GM18909 (cell line): ENCODE data around the gene MIEF2.
A peak's percentile ranks its signal among the peaks of the same experiment; 100 is the strongest.
"Not testable (repeated sequence)": the region's sequence is repeated elsewhere in the genome, so short reads cannot be mapped to it uniquely, and the experiment has no call there.

Experiments
- ATAC-seq: cut with Tn5 transposase; IDR thresholded peaks from one replicate; pipeline ENCODE4 v1.9.1; 2021; ENCODE audit warnings: mild to moderate bottlenecking; ENCODE audit not compliant: unreplicated experiment, poor library complexity

MIEF2 gene

GRCh38 chr17:18278867-18279266 lies 18.4 kb downstream of the MIEF2 start:
- no peak for ATAC-seq

GRCh38 chr17:18280249-18280648 lies 19.8 kb downstream of the MIEF2 start:
- no peak for ATAC-seq

GRCh38 chr17:18280766-18281371 lies 20.4 kb downstream of the MIEF2 start:
- no peak for ATAC-seq

DNA sequence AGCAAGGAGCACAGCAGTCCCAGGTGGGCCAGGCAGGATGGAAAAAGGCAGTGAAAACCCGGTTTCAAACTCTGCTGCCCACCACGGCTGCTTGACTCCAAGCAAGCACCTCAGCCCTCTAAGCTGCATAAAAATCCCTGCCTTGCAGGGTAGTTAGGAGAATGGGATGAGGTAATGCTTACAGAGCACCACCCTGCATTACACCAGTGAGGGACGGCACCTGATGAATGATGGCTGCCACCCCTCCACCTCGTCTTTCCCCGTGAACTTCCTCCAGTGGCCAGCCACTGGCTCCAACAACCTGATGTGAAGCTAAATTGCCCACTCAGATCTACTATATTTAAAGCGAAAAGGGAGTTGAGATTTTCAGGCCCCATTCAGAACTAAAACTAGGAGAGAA lies 21.3 kb downstream of the MIEF2 start:
- ATAC-seq = no peak

GRCh38 chr17:18285296-18285695 lies 24.8 kb downstream of the MIEF2 start:
- no peak for ATAC-seq

DNA sequence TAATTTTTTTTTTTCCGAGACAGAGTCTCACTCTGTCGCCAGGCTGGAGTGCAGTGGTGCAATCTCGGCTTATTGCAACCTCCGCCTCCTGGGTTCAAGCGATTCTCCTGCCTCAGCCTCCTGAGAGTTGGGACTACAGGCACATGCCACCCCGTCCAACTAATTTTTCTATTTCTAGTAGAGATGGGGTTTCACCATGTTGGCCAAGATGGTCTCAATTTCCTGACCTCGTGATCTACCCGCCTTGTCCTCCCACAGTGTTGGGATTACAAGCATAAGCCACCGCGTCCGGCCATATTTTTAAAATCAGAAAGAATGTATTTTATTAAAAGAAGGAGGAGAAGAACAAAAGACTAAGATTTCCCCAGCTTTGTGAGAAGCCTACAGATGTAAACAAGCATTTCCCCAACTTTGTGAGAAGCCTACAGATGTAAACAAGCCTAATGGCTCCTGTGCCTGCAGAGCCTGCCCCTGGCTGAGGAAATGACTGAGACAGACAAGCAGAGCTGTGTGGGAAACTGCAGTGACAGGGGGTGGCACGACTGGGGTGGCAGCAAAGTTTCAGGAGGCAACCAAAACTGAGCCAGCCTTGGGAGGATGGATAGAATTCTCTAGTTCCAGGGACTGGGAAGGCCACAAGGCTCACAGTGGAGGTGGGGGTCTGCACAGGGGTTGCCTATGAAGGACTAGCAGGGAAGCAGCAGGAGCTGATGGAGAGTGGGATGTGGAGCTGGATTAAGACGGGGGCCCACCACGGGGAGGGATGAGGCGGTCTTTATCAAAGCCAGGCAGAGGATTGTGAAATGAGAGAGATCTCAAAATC lies 31.5 kb downstream of the MIEF2 start:
- ATAC-seq = no peak

DNA sequence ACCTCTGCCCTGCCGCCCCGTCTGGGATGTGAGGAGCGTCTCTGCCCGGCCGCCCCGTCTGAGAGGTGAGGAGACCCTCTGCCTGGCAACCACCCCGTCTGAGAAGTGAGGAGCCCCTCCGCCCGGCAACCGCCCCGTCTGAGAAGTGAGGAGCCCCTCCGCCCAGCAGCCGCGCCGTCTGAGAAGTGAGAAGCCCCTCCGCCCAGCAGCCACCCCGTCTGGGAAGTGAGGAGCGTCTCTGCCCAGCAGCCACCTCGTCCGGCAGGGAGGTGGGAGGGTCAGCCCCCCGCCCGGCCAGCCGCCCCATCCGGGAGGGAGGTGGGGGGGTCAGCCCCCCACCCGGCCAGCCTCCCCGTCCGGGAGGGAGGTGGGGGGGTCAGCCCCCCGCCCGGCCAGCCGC lies 37.6 kb downstream of the MIEF2 start:
- ATAC-seq = not testable (repeated sequence)

DNA sequence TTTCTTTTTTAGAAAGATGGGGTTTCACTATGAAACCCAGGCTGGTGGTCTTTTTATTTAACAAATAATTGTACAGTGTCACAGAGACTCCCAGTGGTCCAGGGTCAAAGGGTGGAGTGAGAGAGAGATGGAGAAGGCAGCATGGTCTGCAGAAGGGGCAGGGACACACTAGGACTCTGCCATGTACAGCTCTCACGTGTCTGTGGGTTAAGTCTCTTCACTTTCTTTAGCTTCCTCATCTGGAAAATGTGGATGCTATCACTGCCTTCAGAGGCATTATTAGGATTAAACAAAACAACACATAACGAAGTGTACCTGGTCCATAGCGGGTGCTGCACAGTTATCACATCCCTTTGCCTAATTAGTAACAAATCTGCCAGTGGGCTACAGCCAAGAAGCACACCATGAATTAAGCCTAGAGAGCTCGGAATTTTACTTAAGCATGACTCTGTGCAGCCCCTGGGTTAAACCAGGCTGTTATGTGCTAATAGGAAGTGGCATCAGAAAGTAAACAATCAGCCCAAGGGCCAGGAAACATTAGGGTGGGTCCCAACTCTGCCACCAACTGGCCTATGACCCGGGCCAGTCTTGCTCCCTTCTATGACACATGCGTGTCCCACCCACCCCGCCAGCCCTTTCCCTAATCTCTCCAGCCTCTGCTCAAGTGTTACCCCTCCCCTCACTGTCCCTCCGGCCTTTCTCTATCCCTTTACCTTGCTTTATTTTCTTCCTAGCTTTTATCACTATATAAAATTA lies 40.4 kb downstream of the MIEF2 start:
- ATAC-seq = no peak

GRCh38 chr17:18303206-18303605 lies 42.7 kb downstream of the MIEF2 start:
- not testable (repeated sequence) for ATAC-seq

DNA sequence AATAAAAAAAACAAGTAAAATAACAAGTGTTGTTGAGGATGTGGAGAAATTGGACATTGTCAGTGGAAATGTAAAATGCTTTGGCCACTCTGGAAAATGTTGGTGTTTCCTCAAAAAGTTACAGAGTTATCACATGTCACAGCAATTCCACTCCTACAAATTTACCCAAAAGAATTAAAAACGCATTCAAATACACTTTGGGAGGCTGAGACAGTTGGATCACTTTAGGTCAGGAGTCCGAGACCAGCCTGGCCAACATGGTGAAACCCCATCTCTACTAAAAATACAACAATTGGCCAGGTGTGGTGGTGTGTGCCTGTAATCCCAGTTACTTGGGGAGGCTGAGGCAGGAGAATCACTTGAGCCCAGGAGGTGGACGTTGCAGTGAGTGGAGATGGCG lies 48.7 kb downstream of the MIEF2 start:
- ATAC-seq = no peak

- ATAC-seq = peak; percentile 20
Observed at GRCh38 chr17:18314059-18314730, 53.7 kb downstream of the MIEF2 start.

- ATAC-seq = peak; percentile 84
Observed at GRCh38 chr17:18314731-18315561, 54.5 kb downstream of the MIEF2 start, which contains the start of the genes SMCR8 and TOP3A. Gene SMCR8, plus strand, starts transcription at chr17:18315293. Its CDS starts 497 bp downstream, at chr17:18315790. Gene TOP3A, minus strand, starts transcription at chr17:18314994. Its CDS starts 216 bp downstream, at chr17:18314778.

DNA sequence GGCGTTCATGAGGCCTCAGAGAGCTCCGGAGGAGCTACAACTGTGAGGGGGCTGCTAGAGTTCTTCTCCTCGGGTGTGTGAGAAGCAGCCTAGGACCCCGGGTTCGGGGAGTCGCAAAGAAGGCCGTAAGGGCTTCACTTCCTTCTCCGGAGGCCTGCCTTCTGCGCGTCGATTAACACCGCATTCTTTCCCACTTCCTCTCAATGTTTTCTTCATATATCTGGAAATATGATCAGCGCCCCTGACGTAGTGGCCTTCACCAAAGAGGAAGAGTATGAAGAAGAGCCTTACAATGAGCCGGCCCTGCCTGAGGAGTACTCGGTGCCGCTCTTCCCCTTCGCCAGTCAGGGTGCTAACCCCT lies 55.1 kb downstream of the MIEF2 start:
- no peak for ATAC-seq

GRCh38 chr17:18315961-18316360 lies 55.5 kb downstream of the MIEF2 start:
- no peak for ATAC-seq
